Measurements from ENCODE around the gene SCRN2. TPM values are rescaled to one million over a fixed set of nuclear protein-coding genes. Genes with fewer than 3 reads are reported as not detected.
A peak's percentile ranks its signal among the peaks of the same experiment; 100 is the strongest.

SCRN2 gene
- total and polyA plus RNA-seq, 8 donors: 7.0 to 44.9 (median 28.8) TPM

- TF ChIP-seq POLR2A (IDR thresholded peaks at IDR 0.05): no peak
- TF ChIP-seq CTCF (IDR thresholded peaks at IDR 0.05): no peak
- no peak for TF ChIP-seq POLR2AphosphoS5 (IDR thresholded peaks at IDR 0.05)
- TF ChIP-seq EP300 (IDR thresholded peaks at IDR 0.05): no peak
- whole genome bisulfite sequencing, 5 donors: 51 to 62% (median 59%) methylated on average over 10 to 11 of the region's 11 CpGs
- Histone ChIP-seq H3K9me3 (no peaks in the 10 kb centered on the region), H3K36me3 (no peaks in the 10 kb centered on the region), H3K27ac (no peak overlapping the region), H3K4me3 (no peak overlapping the region), H3K27me3 (peaks cover 0 to 22% (median 0%) of the 10 kb centered on the region in 3 donors), H3K4me1 (peaks cover 0 to 34% (median 5%) of the 10 kb centered on the region in 4 donors)
- DNase-seq: peak in 1 of 2 donors; percentile 67
- intact Hi-C loops (cut with DNase I; ENCODE audit: low total_unique reads): loop anchor here (5.0 kb wide), 1 partner anchor 38 kb away; no protein-coding TSS in a partner anchor
These were observed 44.0 kb upstream of the SCRN2 start for GRCh38 chr17:47884905-47885730.

- no peak for DNase-seq
- H3K36me3 ChIP-seq: no peaks in the 10 kb centered on the region
- H3K4me1 ChIP-seq: peaks cover 0 to 34% (median 5%) of the 10 kb centered on the region in 4 donors
- peaks cover 0 to 26% (median 0%) of the 10 kb centered on the region in 3 donors for H3K27me3 ChIP-seq
- TF ChIP-seq CTCF (IDR thresholded peaks at IDR 0.05) (no peak), POLR2AphosphoS5 (IDR thresholded peaks at IDR 0.05) (no peak), EP300 (IDR thresholded peaks at IDR 0.05) (no peak), POLR2A (IDR thresholded peaks at IDR 0.05) (no peak)
- no peaks in the 10 kb centered on the region for H3K9me3 ChIP-seq
- no peak overlapping the region for H3K27ac ChIP-seq
- no peak overlapping the region for H3K4me3 ChIP-seq
- intact Hi-C loops (cut with DNase I; ENCODE audit: low total_unique reads): loop anchor here (5.0 kb wide), 1 partner anchor 37 kb away; no protein-coding TSS in a partner anchor
- 31 to 36% (median 33%) methylated on average over 5 of the region's 5 CpGs for WGBS, 5 donors
These were observed 43.3 kb upstream of the SCRN2 start for GRCh38 chr17:47884427-47884740.

GRCh38 chr17:47883589-47884426 is 42.7 kb upstream of the SCRN2 start:
- Histone ChIP-seq H3K27me3 (peaks cover 0 to 29% (median 0%) of the 10 kb centered on the region in 3 donors), H3K4me3 (no peak overlapping the region), H3K4me1 (peaks cover 0 to 34% (median 5%) of the 10 kb centered on the region in 4 donors), H3K36me3 (no peaks in the 10 kb centered on the region), H3K27ac (no peak overlapping the region), H3K9me3 (no peaks in the 10 kb centered on the region)
- intact Hi-C loops (cut with DNase I; ENCODE audit: low total_unique reads): loop anchor here (5.0 kb wide), 1 partner anchor 37 kb away; no protein-coding TSS in a partner anchor
- 56 to 71% (median 58%) methylated on average over 8 to 9 of the region's 9 CpGs for WGBS, 5 donors
- DNase-seq: peak in 1 of 2 donors; percentile 62
- no peak for TF ChIP-seq EP300 (IDR thresholded peaks at IDR 0.05)
- TF ChIP-seq POLR2A (IDR thresholded peaks at IDR 0.05): no peak
- TF ChIP-seq POLR2AphosphoS5 (IDR thresholded peaks at IDR 0.05): no peak
- TF ChIP-seq CTCF (IDR thresholded peaks at IDR 0.05): no peak
